HCT116 (cell line): ENCODE data around the gene CNTN5.

Experiments
- EZH2phosphoT487 ChIP-seq: fragments of 200-600 bp; IDR thresholded peaks from 2 replicates; pipeline ENCODE4 v1.6.1; 2018; ENCODE audit warnings: antibody characterized with exemption, borderline replicate concordance
- JUND ChIP-seq: IDR thresholded peaks from 2 replicates; pipeline ENCODE4 v1.6.1; 2012
- MAX ChIP-seq: IDR thresholded peaks from 2 replicates; pipeline ENCODE4 v1.6.1; 2012
- SIN3A ChIP-seq: IDR thresholded peaks from 2 replicates; pipeline ENCODE4 v1.6.1; 2012; ENCODE audit warnings: low read depth
- ZFX ChIP-seq: fragments of 450-650 bp; IDR thresholded peaks from 2 replicates; pipeline ENCODE4 v1.6.1; 2017
- TF ChIP-seq, protein P1 (sequence below), 3 experiments: fragments of 200-600 bp in 1 of 3; sonication (generic) in 1 of 3; IDR thresholded peaks in 2 of 3; conservative IDR thresholded peaks in 1 of 3; 2 replicates each; pipeline ENCODE4 v1.5.1; 2012 to 2017; ENCODE audit warnings: low read depth in 2 of 3, low read length in 2 of 3, antibody characterized with exemption in 1 of 3, borderline replicate concordance in 1 of 3, control low read depth in 1 of 3, mild to moderate bottlenecking in 1 of 3, mixed read lengths in 1 of 3, mixed run types in 1 of 3, moderate library complexity in 1 of 3; ENCODE audit not compliant: insufficient read depth in 1 of 3

GRCh38 chr11:99327527-99327926, 306.8 kb downstream of the CNTN5 start:
- TF ChIP-seq SIN3A = no peak
- no peak for TF ChIP-seq MAX
- TF ChIP-seq ZFX = no peak
- no peak for TF ChIP-seq JUND
- no peak for TF ChIP-seq EZH2phosphoT487
- TF ChIP-seq, protein P1, sequence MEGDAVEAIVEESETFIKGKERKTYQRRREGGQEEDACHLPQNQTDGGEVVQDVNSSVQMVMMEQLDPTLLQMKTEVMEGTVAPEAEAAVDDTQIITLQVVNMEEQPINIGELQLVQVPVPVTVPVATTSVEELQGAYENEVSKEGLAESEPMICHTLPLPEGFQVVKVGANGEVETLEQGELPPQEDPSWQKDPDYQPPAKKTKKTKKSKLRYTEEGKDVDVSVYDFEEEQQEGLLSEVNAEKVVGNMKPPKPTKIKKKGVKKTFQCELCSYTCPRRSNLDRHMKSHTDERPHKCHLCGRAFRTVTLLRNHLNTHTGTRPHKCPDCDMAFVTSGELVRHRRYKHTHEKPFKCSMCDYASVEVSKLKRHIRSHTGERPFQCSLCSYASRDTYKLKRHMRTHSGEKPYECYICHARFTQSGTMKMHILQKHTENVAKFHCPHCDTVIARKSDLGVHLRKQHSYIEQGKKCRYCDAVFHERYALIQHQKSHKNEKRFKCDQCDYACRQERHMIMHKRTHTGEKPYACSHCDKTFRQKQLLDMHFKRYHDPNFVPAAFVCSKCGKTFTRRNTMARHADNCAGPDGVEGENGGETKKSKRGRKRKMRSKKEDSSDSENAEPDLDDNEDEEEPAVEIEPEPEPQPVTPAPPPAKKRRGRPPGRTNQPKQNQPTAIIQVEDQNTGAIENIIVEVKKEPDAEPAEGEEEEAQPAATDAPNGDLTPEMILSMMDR (IDR thresholded peaks at IDR 0.05 in 2 of 3, conservative IDR thresholded peaks at IDR 0.05 in 1 of 3; ENCODE audit: borderline replicate concordance in 1 of 3, insufficient read depth in 1 of 3, low read depth in 2 of 3, low read length in 2 of 3) = no peak
